ENCODE results near the gene PRR35. TPM values are rescaled to one million over a fixed set of nuclear protein-coding genes. Genes with fewer than 3 reads are reported as not detected.

PRR35 gene
- total RNA-seq, 1 donor from 2014 or later: not detected

DNA sequence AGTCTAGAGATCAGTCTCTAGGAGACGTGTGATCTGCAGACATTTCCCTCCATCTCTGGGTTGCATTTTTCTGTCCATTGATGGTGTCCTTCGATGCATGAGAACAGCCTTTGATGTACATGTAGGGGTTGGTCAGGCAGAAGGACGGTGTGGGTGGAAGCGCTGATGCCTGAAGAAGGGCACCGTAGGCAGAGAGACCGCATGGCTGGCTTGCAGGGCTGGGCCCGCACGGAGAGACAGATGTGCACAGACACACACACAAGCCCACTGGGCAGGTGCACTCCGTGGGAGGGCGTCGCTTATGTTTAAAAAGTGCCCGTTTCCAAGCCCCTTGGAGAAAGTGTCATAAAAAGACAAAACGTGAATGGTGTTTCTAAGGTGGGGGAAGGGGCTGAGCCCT lies 54.9 kb downstream of the PRR35 start:
- no peaks in the 10 kb centered on the region for H3K9me3 Mint-ChIP-seq
- H3K27ac Mint-ChIP-seq: no peak overlapping the region
- intact Hi-C loops (cut with micrococcal nuclease): no loop called here
- peaks cover 2% of the 10 kb centered on the region for H3K4me1 Mint-ChIP-seq (ENCODE audit: low read depth)
- no peaks in the 10 kb centered on the region for H3K27me3 Mint-ChIP-seq (ENCODE audit: low read depth)
- no peak overlapping the region for H3K4me3 Mint-ChIP-seq (ENCODE audit: low read depth)
- no peaks in the 10 kb centered on the region for H3K36me3 Mint-ChIP-seq (ENCODE audit: low read depth)
- DNase-seq (ENCODE audit: low spot score): no peak

Other genes with a start within 250 kb of the PRR35 start
- gene AXIN1, start 207.7 kb upstream of the PRR35 start, total RNA-seq: 28.1 and 29.1 TPM in 2 replicates
- gene MRPL28, start 189.9 kb upstream of the PRR35 start, total RNA-seq: 92.5 and 92.9 TPM in 2 replicates
- gene PGAP6, start 178.4 kb upstream of the PRR35 start, total RNA-seq: 34.3 and 36.7 TPM in 2 replicates
- gene NME4, start 163.2 kb upstream of the PRR35 start, total RNA-seq: 78.4 and 84.2 TPM in 2 replicates
- 18.9 and 20.9 TPM in 2 replicates for gene DECR2, start 158.5 kb upstream of the PRR35 start, total RNA-seq
- gene RAB11FIP3, start 134.7 kb upstream of the PRR35 start, total RNA-seq: 45.7 and 47.2 TPM in 2 replicates
- 101 and 103 TPM in 2 replicates for gene CAPN15, start 32.7 kb upstream of the PRR35 start, total RNA-seq
- 1.1 and 1.3 TPM in 2 replicates for gene NHLRC4, start 6.6 kb downstream of the PRR35 start, total RNA-seq
- 43.4 and 44.9 TPM in 2 replicates for gene PIGQ, start 9.6 kb downstream of the PRR35 start, total RNA-seq
- gene RAB40C, start 29.7 kb downstream of the PRR35 start, total RNA-seq: 13.4 and 16.2 TPM in 2 replicates
- 0.32 and 0.57 TPM in 2 replicates for gene WFIKKN1, start 70.6 kb downstream of the PRR35 start, total RNA-seq
- gene METTL26, start 75.9 kb downstream of the PRR35 start, total RNA-seq: 128 and 131 TPM in 2 replicates
- 62.6 and 63.1 TPM in 2 replicates for gene MCRIP2, start 81.4 kb downstream of the PRR35 start, total RNA-seq
- 73.7 and 77.2 TPM in 2 replicates for gene WDR90, start 89.0 kb downstream of the PRR35 start, total RNA-seq
- 156 and 158 TPM in 2 replicates for gene RHOT2, start 107.7 kb downstream of the PRR35 start, total RNA-seq
- 1.3 and 1.4 TPM in 2 replicates for gene RHBDL1, start 115.3 kb downstream of the PRR35 start, total RNA-seq
- 84.1 and 91.2 TPM in 2 replicates for gene STUB1, start 120.0 kb downstream of the PRR35 start, total RNA-seq
- 48.8 and 52.9 TPM in 2 replicates for gene JMJD8, start 123.9 kb downstream of the PRR35 start, total RNA-seq
- gene WDR24, start 130.0 kb downstream of the PRR35 start, total RNA-seq: 19.0 and 20.9 TPM in 2 replicates
- 5.8 and 6.4 TPM in 2 replicates for gene FBXL16, start 145.4 kb downstream of the PRR35 start, total RNA-seq
- 30.0 and 31.7 TPM in 2 replicates for gene METRN, start 154.7 kb downstream of the PRR35 start, total RNA-seq
- gene ANTKMT, start 160.8 kb downstream of the PRR35 start, total RNA-seq: 52.8 and 54.4 TPM in 2 replicates
- 7.3 and 8.3 TPM in 2 replicates for gene CCDC78, start 166.0 kb downstream of the PRR35 start, total RNA-seq
- 18.5 and 21.4 TPM in 2 replicates for gene HAGHL, start 166.7 kb downstream of the PRR35 start, total RNA-seq
- gene CIAO3, start 180.6 kb downstream of the PRR35 start, total RNA-seq: 42.8 and 43.4 TPM in 2 replicates
- not detected in 2 replicates for gene MSLN, start 200.3 kb downstream of the PRR35 start, total RNA-seq
- gene RPUSD1, start 228.0 kb downstream of the PRR35 start, total RNA-seq: 35.1 and 35.3 TPM in 2 replicates
- 108 and 119 TPM in 2 replicates for gene CHTF18, start 228.2 kb downstream of the PRR35 start, total RNA-seq
- gene GNG13, start 240.3 kb downstream of the PRR35 start, total RNA-seq: not detected in 2 replicates

Measured in activated T-helper 2 cell treated with anti-CD3 and anti-CD28 coated beads, Interferon-gamma antibody, Interleukin-2, Interleukin-4, amounts not matched to agents 10 μg/mL and 5 μg/mL and 100 μg/mL, durations not matched to agents 14 hours and 24 hours and 36 hours (primary cell).